Effector CD4-positive, alpha-beta T cell (primary cell): ENCODE results near the gene ANAPC1.
"Not testable (repeated sequence)": the region's sequence is repeated elsewhere in the genome, so short reads cannot be mapped to it uniquely, and the experiment has no call there.

ENCODE experiments used
- DNase-seq: peaks from one replicate; pipeline ENCODE4 v3.0.0-alpha.2; 2020

The ANAPC1 gene

GRCh38 chr2:111790633-111791032, 93.4 kb downstream of the ANAPC1 start:
- not testable (repeated sequence) for DNase-seq

GRCh38 chr2:111784081-111784480, 99.9 kb downstream of the ANAPC1 start:
- DNase-seq, result not testable (repeated sequence)

- DNase-seq, result not testable (repeated sequence)
Measured at GRCh38 chr2:111782195-111782594, 101.8 kb downstream of the ANAPC1 start.

- DNase-seq, result not testable (repeated sequence)
Measured at GRCh38 chr2:111781443-111782094, 102.4 kb downstream of the ANAPC1 start.

- not testable (repeated sequence) for DNase-seq
Measured at GRCh38 chr2:111777155-111777554, 106.8 kb downstream of the ANAPC1 start.

GRCh38 chr2:111776296-111776695, 107.7 kb downstream of the ANAPC1 start:
- not testable (repeated sequence) for DNase-seq

GRCh38 chr2:111772180-111772579, 111.8 kb downstream of the ANAPC1 start:
- not testable (repeated sequence) for DNase-seq

GRCh38 chr2:111770916-111771658, 112.9 kb downstream of the ANAPC1 start:
- DNase-seq, result not testable (repeated sequence)

- DNase-seq, result not testable (repeated sequence)
Measured at GRCh38 chr2:111768266-111769190, 115.5 kb downstream of the ANAPC1 start.

- not testable (repeated sequence) for DNase-seq
Measured at GRCh38 chr2:111767087-111767486, 116.9 kb downstream of the ANAPC1 start.

GRCh38 chr2:111766295-111766694, 117.7 kb downstream of the ANAPC1 start:
- not testable (repeated sequence) for DNase-seq

GRCh38 chr2:111764151-111764550, 119.8 kb downstream of the ANAPC1 start:
- not testable (repeated sequence) for DNase-seq

GRCh38 chr2:111760697-111761284, 123.2 kb downstream of the ANAPC1 start:
- DNase-seq, result not testable (repeated sequence)

- not testable (repeated sequence) for DNase-seq
Measured at GRCh38 chr2:111752533-111752932, 131.5 kb downstream of the ANAPC1 start.

GRCh38 chr2:111750641-111751040, 133.4 kb downstream of the ANAPC1 start:
- not testable (repeated sequence) for DNase-seq

- not testable (repeated sequence) for DNase-seq
Measured at GRCh38 chr2:111748429-111748828, 135.6 kb downstream of the ANAPC1 start.

GRCh38 chr2:111747410-111748115, 136.4 kb downstream of the ANAPC1 start:
- peak; percentile 65 for DNase-seq

- not testable (repeated sequence) for DNase-seq
Measured at GRCh38 chr2:111744751-111745150, 139.2 kb downstream of the ANAPC1 start.

- DNase-seq, result not testable (repeated sequence)
Measured at GRCh38 chr2:111741517-111741916, 142.5 kb downstream of the ANAPC1 start.

GRCh38 chr2:111735838-111736721, 147.9 kb downstream of the ANAPC1 start:
- not testable (repeated sequence) for DNase-seq

GRCh38 chr2:111735420-111735819, 148.6 kb downstream of the ANAPC1 start:
- DNase-seq, result not testable (repeated sequence)
